ENCODE data around the gene PHETA1. TPM values are rescaled to one million over a fixed set of nuclear protein-coding genes. Genes with fewer than 3 reads are reported as not detected.

Gene PHETA1
- polyA plus RNA-seq, 1 of the 3 experiments (the other 2 are of a cell fraction), result 7.3 TPM

- CTCF ChIA-PET, result interaction anchor here (0.8 to 1.4 kb wide), 2 partner anchors 11 to 37 kb away, joined by 3 to 4 read pairs; no protein-coding TSS in a partner anchor
- H3K36me3 ChIP-seq (replicated peaks in 1 of 2; ENCODE audit: control insufficient read depth in 1 of 2, insufficient read depth in 2 of 2, low read length in 1 of 2), result no peaks in the 10 kb centered on the region
Measured at GRCh38 chr12:111379942-111380554, 11.2 kb upstream of the PHETA1 start.

More at GRCh38 chr12:111379942-111380554, 11.2 kb upstream of the PHETA1 start:
- Histone ChIP-seq H3K9ac (no peak overlapping the region), H3K4me3 (ENCODE audit: low read depth in 2 of 2, low read length in 1 of 2) (no peak overlapping the region), H3K79me2 (ENCODE audit: insufficient read depth) (no peaks in the 10 kb centered on the region), H3K27me3 (ENCODE audit: insufficient read depth) (no peaks in the 10 kb centered on the region), H3K9me2 (no peaks in the 10 kb centered on the region), H3F3A (replicated peaks; ENCODE audit: insufficient read depth) (no peaks in the 10 kb centered on the region), H2AFZ (ENCODE audit: low read depth) (no peak overlapping the region), H3K4me2 (no peak overlapping the region), H3K9me3 (no peaks in the 10 kb centered on the region), H3K4me1 (ENCODE audit: control insufficient read depth in 1 of 2, insufficient read depth in 2 of 2, low read depth in 1 of 2, low read length in 1 of 2) (no peaks in the 10 kb centered on the region), H4K20me1 (ENCODE audit: insufficient read depth) (no peaks in the 10 kb centered on the region), H3K27ac (ENCODE audit: low read depth in 2 of 2, low read length in 1 of 2) (no peak overlapping the region)
- POLR2A ChIA-PET, result no interaction called here
- WGBS (ENCODE audit: low lambda C conversion rate), result 68% methylated on average over 6 of the region's 6 CpGs
- TF ChIP-seq RXRA (IDR thresholded peaks at IDR 0.05; ENCODE audit: borderline replicate concordance, low read depth) (no peak), REST (IDR thresholded peaks at IDR 0.05; ENCODE audit: low read depth, low read length) (no peak), POLR2AphosphoS5 (IDR thresholded peaks at IDR 0.05; ENCODE audit: low read depth, low read length) (no peak), RCOR1 (IDR thresholded peaks at IDR 0.05; ENCODE audit: low read length) (no peak), TEAD4 (IDR thresholded peaks at IDR 0.05; ENCODE audit: borderline replicate concordance, insufficient read depth) (no peak), NRF1 (IDR thresholded peaks at IDR 0.05; ENCODE audit: low read depth, low read length) (no peak), CHD2 (IDR thresholded peaks at IDR 0.05; ENCODE audit: low read length, partially characterized antibody) (no peak), USF1 (IDR thresholded peaks at IDR 0.05; ENCODE audit: borderline replicate concordance, low read depth) (no peak), RAD21 (IDR thresholded peaks at IDR 0.05; ENCODE audit: low read length) (no peak), ELF1 (IDR thresholded peaks at IDR 0.05) (no peak), TAF1 (IDR thresholded peaks at IDR 0.05; ENCODE audit: borderline replicate concordance, low read depth, low read length) (no peak), EZH2phosphoT487 (IDR thresholded peaks at IDR 0.05; ENCODE audit: borderline replicate concordance, low read depth) (no peak)
- DNase-seq, result no peak
